Measurements from ENCODE around the gene NTS. TPM values are rescaled to one million over a fixed set of nuclear protein-coding genes. Genes with fewer than 3 reads are reported as not detected.
A peak's percentile ranks its signal among the peaks of the same experiment; 100 is the strongest.

NTS gene
- total RNA-seq: 10 to 100 TPM in 1 of 2 donors, 1 to 10 TPM in 1; 5.2 to 11.1 TPM
- polyA plus RNA-seq (ENCODE audit: insufficient read length in 2 of 2): 10 to 100 TPM in 1 of 2 donors, 1 to 10 TPM in 1; 8.5 to 14.2 TPM
- long read RNA-seq, donor 1, transcript NTS-201 (4 exons, 1,237 nt): major isoform, 5 of 6 reads
- long read RNA-seq, donor 1, partial matches to known transcripts: 0 of 6 reads
- long read RNA-seq, donor 1, other reads (novel, unspliced or antisense): 0 of 6 reads
- long read RNA-seq, donor 2, transcript NTS-201 (4 exons, 1,237 nt): major isoform, 8 of 8 reads
- long read RNA-seq, donor 2, partial matches to known transcripts: 0 of 8 reads
- long read RNA-seq, donor 2, other reads (novel, unspliced or antisense): 0 of 8 reads
- long read RNA-seq, donor 3, partial matches to known transcripts: 0 of 2 reads
- long read RNA-seq, donor 3, other reads (novel, unspliced or antisense): 0 of 2 reads
- long read RNA-seq, donor 4, transcript NTS-201 (4 exons, 1,237 nt): major isoform, 21 of 29 reads
- long read RNA-seq, donor 4, partial matches to known transcripts: 5 of 29 reads
- long read RNA-seq, donor 4, other reads (novel, unspliced or antisense): 0 of 29 reads

DNA sequence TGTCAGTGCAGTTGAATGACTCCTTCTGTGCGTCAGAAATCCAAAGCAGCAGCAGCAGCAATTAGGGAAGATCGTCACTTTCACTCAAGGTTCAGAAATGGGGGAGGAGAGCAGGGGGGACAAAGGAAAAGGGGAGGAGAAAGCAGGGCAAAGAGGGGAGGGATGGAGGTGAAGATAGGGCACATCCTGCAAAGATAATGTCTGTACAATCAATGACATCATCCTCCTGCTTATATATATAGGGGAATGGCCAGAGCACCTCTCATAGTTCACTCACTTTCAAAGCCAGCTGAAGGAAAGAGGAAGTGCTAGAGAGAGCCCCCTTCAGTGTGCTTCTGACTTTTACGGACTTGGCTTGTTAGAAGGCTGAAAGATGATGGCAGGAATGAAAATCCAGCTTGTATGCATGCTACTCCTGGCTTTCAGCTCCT, at the start of gene NTS:
TSS of gene NTS (plus strand) at position 265 of the 431 bp plus-strand sequence. CDS start at position 374, 109 bp downstream.
- Histone ChIP-seq H3K4me1 (ENCODE audit: control insufficient read depth, insufficient read depth, low read length) (no peaks in the 10 kb centered on the region), H3K27me3 (ENCODE audit: control insufficient read depth, insufficient read depth, low read length) (no peaks in the 10 kb centered on the region), H3K4me3 (ENCODE audit: low read depth, low read length) (no peak within 1 kb of the TSS), H3K9me3 (ENCODE audit: control insufficient read depth, insufficient read depth, low read length) (no peaks in the 10 kb centered on the region), H3K36me3 (ENCODE audit: control insufficient read depth, insufficient read depth, low read length) (no peaks in the 10 kb centered on the region), H3K27ac (ENCODE audit: low read depth, low read length) (no peak within 1 kb of the TSS)
- WGBS (ENCODE audit: insufficient coverage): 13% methylated on average over 2 of the region's 3 CpGs
- peak in 2 of 6 donors; percentile 18 to 31 for DNase-seq (ENCODE audit: low read depth in 4 of 6, low spot score in 6 of 6)

DNA sequence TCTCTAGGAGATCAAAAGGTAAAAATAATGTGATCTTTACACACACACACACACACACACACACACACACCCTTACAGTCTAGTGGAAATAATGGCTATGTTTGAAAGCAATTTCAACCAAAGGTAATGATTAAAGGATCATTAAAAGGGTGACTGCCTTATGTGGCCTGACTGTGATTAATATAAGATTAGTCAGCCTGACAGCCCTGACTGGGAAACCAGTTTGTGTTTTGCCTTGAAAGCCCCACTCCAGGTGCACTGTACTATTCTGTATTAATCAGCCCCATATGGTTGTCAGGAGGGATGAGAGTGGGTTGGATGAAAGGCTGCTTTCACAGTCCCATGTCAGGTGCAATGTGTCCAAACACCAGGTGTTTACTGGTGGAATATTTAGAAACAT, 48.3 kb upstream of the NTS start:
- no peaks in the 10 kb centered on the region for H3K4me1 ChIP-seq (ENCODE audit: control insufficient read depth, insufficient read depth, low read length)
- DNase-seq (ENCODE audit: low read depth in 4 of 6, low spot score in 6 of 6): peak in 1 of 6 donors; percentile 41

DNA sequence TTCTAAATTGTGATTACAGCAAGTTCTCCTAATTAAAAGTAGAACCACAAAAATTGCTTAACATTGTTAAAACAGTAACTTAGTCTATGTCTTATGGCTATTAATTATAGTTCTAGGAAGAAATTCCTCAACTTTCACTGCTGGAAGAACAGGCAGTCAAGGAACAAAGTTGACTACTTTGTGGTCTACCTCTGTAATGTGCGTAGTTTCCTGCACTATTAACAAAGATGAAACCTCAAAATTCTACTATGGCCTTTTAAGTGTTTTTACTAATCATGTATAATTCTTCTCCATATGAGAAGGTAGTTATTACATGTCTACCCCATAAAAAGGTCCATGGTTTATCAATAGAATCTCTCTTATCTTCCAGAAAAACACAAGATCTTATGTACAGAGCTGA, 45.5 kb upstream of the NTS start:
- no peak overlapping the region for H3K27ac ChIP-seq (ENCODE audit: low read depth, low read length)
- WGBS (ENCODE audit: insufficient coverage): no CpG with 5 or more reads among the region's 1 CpG

More for the DNA sequence above, 48.3 kb upstream of the NTS start:
- no peaks in the 10 kb centered on the region for H3K27me3 ChIP-seq (ENCODE audit: control insufficient read depth, insufficient read depth, low read length)
- no peaks in the 10 kb centered on the region for H3K9me3 ChIP-seq (ENCODE audit: control insufficient read depth, insufficient read depth, low read length)
- H3K27ac ChIP-seq (ENCODE audit: low read depth, low read length): no peak overlapping the region
- H3K36me3 ChIP-seq (ENCODE audit: control insufficient read depth, insufficient read depth, low read length): no peaks in the 10 kb centered on the region
- H3K4me3 ChIP-seq (ENCODE audit: low read depth, low read length): no peak overlapping the region

DNA sequence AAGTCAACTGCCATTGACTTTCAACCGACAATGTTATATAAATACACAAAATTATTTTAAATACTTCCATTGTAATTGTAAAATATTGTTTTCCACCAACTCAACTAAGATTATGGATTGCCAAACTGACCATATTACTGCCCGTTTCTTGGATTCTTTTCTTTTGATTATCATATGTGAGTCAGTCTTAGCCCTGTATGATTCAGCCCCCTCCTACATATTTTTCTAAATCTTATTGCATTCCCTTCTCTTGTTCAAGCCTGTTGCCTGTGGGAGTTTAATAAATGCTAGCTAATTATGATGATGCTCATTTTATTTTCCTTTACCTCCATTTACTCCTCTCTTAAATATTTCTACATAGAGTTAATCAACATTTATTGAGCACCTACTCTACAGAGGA, 44.7 kb upstream of the NTS start:
- Histone ChIP-seq H3K4me3 (ENCODE audit: low read depth, low read length) (no peak overlapping the region), H3K27me3 (ENCODE audit: control insufficient read depth, insufficient read depth, low read length) (no peaks in the 10 kb centered on the region), H3K9me3 (ENCODE audit: control insufficient read depth, insufficient read depth, low read length) (no peaks in the 10 kb centered on the region), H3K36me3 (ENCODE audit: control insufficient read depth, insufficient read depth, low read length) (no peaks in the 10 kb centered on the region), H3K27ac (ENCODE audit: low read depth, low read length) (no peak overlapping the region), H3K4me1 (ENCODE audit: control insufficient read depth, insufficient read depth, low read length) (no peaks in the 10 kb centered on the region)
- WGBS (ENCODE audit: insufficient coverage): no CpG with 5 or more reads among the region's 2 CpGs
- no peak for DNase-seq (ENCODE audit: low read depth in 4 of 6, low spot score in 6 of 6)

More for the DNA sequence above, 45.5 kb upstream of the NTS start:
- DNase-seq (ENCODE audit: low read depth in 4 of 6, low spot score in 6 of 6): no peak
- Histone ChIP-seq H3K9me3 (ENCODE audit: control insufficient read depth, insufficient read depth, low read length) (no peaks in the 10 kb centered on the region), H3K36me3 (ENCODE audit: control insufficient read depth, insufficient read depth, low read length) (no peaks in the 10 kb centered on the region), H3K27me3 (ENCODE audit: control insufficient read depth, insufficient read depth, low read length) (no peaks in the 10 kb centered on the region), H3K4me3 (ENCODE audit: low read depth, low read length) (no peak overlapping the region), H3K4me1 (ENCODE audit: control insufficient read depth, insufficient read depth, low read length) (no peaks in the 10 kb centered on the region)

GRCh38 chr12:85831327-85831990, 42.6 kb upstream of the NTS start:
- no peaks in the 10 kb centered on the region for H3K36me3 ChIP-seq (ENCODE audit: control insufficient read depth, insufficient read depth, low read length)
- no peaks in the 10 kb centered on the region for H3K27me3 ChIP-seq (ENCODE audit: control insufficient read depth, insufficient read depth, low read length)
- no peak for DNase-seq (ENCODE audit: low read depth in 4 of 6, low spot score in 6 of 6)
- no peaks in the 10 kb centered on the region for H3K4me1 ChIP-seq (ENCODE audit: control insufficient read depth, insufficient read depth, low read length)
- WGBS (ENCODE audit: insufficient coverage): no CpG with 5 or more reads among the region's 2 CpGs
- no peak overlapping the region for H3K4me3 ChIP-seq (ENCODE audit: low read depth, low read length)
- H3K9me3 ChIP-seq (ENCODE audit: control insufficient read depth, insufficient read depth, low read length): no peaks in the 10 kb centered on the region
- no peak overlapping the region for H3K27ac ChIP-seq (ENCODE audit: low read depth, low read length)

- Histone ChIP-seq H3K9me3 (ENCODE audit: control insufficient read depth, insufficient read depth, low read length) (no peaks in the 10 kb centered on the region), H3K27me3 (ENCODE audit: control insufficient read depth, insufficient read depth, low read length) (no peaks in the 10 kb centered on the region), H3K27ac (ENCODE audit: low read depth, low read length) (no peak overlapping the region), H3K4me3 (ENCODE audit: low read depth, low read length) (no peak overlapping the region), H3K36me3 (ENCODE audit: control insufficient read depth, insufficient read depth, low read length) (no peaks in the 10 kb centered on the region), H3K4me1 (ENCODE audit: control insufficient read depth, insufficient read depth, low read length) (peaks cover 5% of the 10 kb centered on the region)
- no peak for DNase-seq (ENCODE audit: low read depth in 4 of 6, low spot score in 6 of 6)
Observed at GRCh38 chr12:85833579-85833978, 40.5 kb upstream of the NTS start.

GRCh38 chr12:85834378-85834777, 39.7 kb upstream of the NTS start:
- H3K4me3 ChIP-seq (ENCODE audit: low read depth, low read length): no peak overlapping the region
- peak in 1 of 6 donors; percentile 3 for DNase-seq (ENCODE audit: low read depth in 4 of 6, low spot score in 6 of 6)
- no peaks in the 10 kb centered on the region for H3K9me3 ChIP-seq (ENCODE audit: control insufficient read depth, insufficient read depth, low read length)
- no peaks in the 10 kb centered on the region for H3K27me3 ChIP-seq (ENCODE audit: control insufficient read depth, insufficient read depth, low read length)
- WGBS (ENCODE audit: insufficient coverage): no CpG with 5 or more reads among the region's 2 CpGs
- H3K27ac ChIP-seq (ENCODE audit: low read depth, low read length): no peak overlapping the region
- peaks cover 5% of the 10 kb centered on the region for H3K4me1 ChIP-seq (ENCODE audit: control insufficient read depth, insufficient read depth, low read length)
- H3K36me3 ChIP-seq (ENCODE audit: control insufficient read depth, insufficient read depth, low read length): no peaks in the 10 kb centered on the region

DNA sequence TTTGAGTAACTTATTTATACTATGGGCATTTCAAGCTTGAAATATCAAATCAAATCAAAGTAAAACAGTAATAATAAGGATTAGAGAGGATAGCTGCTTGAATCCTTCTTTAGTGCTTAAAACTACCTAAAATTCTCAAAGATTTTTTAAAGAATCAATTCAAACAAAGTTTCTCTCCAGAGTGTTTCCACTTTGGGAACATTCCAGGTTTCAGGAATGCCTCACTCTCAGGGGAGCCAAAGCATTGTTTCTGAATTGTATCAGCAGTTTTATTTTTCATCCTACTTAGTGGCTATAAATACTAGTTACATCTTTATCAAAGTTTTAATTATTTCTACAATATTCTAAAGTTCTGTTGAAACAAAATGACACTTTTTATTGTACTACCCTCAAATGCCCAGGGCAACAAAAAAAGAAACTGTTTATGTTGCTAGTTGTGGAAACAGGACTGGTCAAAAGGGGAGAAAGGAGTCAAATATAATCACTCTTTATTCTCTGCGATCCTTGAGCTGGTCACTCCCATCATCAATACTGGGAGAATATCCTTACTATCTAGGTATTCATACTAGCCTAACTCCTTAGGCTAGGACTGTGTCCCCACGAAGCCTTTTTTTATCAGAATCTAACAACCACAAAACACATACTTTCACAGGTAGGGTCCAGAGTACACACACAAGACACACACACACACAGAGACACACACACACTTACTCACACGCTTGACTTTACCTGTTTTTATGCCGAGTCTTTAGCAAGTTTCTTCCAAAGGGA, 38.5 kb upstream of the NTS start:
- Histone ChIP-seq H3K4me1 (ENCODE audit: control insufficient read depth, insufficient read depth, low read length) (peaks cover 5% of the 10 kb centered on the region), H3K36me3 (ENCODE audit: control insufficient read depth, insufficient read depth, low read length) (no peaks in the 10 kb centered on the region), H3K27ac (ENCODE audit: low read depth, low read length) (peak overlapping the region; percentile 35), H3K9me3 (ENCODE audit: control insufficient read depth, insufficient read depth, low read length) (no peaks in the 10 kb centered on the region), H3K4me3 (ENCODE audit: low read depth, low read length) (peak overlapping the region; percentile 40), H3K27me3 (ENCODE audit: control insufficient read depth, insufficient read depth, low read length) (no peaks in the 10 kb centered on the region)
- DNase-seq (ENCODE audit: low read depth in 4 of 6, low spot score in 6 of 6): peak in 2 of 6 donors; percentile 5 to 33
- WGBS (ENCODE audit: insufficient coverage): 52% methylated on average over 2 of the region's 4 CpGs

Measured in spinal cord (tissue), 10 donors.